Right kidney (tissue), 1 donor: ENCODE results near the gene SLC37A4.

Experiments used
- DNase-seq: peaks from one replicate; pipeline ENCODE4 v3.0.0-alpha.2; 2016

The SLC37A4 gene

GRCh38 chr11:118975771-118976709 lies 54.6 kb downstream of the SLC37A4 start:
- no peak for DNase-seq
